OCI-LY1 (cell line): ENCODE results near the gene EVI2B.

Source experiments
- EZH2 ChIP-seq: fragments of 200-600 bp; sonication (generic), shearing (Covaris generic); IDR thresholded peaks from 2 replicates; pipeline ENCODE4 v1.8.0; 2017; ENCODE audit warnings: borderline replicate concordance, mixed run types, mild to moderate bottlenecking, antibody characterized with exemption, low read length, moderate library complexity, mixed read lengths
- TF ChIP-seq, protein P1 (sequence below): fragments of 200-600 bp; sonication (generic), shearing (Covaris generic); IDR thresholded peaks from 2 replicates; pipeline ENCODE4 v1.5.1; 2017; ENCODE audit warnings: mild to moderate bottlenecking, antibody characterized with exemption, low read length, moderate library complexity, mixed read lengths

- TF ChIP-seq, protein P1, sequence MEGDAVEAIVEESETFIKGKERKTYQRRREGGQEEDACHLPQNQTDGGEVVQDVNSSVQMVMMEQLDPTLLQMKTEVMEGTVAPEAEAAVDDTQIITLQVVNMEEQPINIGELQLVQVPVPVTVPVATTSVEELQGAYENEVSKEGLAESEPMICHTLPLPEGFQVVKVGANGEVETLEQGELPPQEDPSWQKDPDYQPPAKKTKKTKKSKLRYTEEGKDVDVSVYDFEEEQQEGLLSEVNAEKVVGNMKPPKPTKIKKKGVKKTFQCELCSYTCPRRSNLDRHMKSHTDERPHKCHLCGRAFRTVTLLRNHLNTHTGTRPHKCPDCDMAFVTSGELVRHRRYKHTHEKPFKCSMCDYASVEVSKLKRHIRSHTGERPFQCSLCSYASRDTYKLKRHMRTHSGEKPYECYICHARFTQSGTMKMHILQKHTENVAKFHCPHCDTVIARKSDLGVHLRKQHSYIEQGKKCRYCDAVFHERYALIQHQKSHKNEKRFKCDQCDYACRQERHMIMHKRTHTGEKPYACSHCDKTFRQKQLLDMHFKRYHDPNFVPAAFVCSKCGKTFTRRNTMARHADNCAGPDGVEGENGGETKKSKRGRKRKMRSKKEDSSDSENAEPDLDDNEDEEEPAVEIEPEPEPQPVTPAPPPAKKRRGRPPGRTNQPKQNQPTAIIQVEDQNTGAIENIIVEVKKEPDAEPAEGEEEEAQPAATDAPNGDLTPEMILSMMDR = no peak
- no peak for TF ChIP-seq EZH2
These were observed 4.5 kb upstream of the EVI2B start for GRCh38 chr17:31318298-31318801.
